Urothelium cell line (cell line): ENCODE results near the gene PRKCE.

Source experiments
- DNase-seq: peaks from one replicate; pipeline ENCODE4 v3.0.0; 2011; ENCODE audit warnings: low spot score, mixed read lengths
- FAIRE-seq: peaks from 2 replicates; lab custom pipeline; 2011; peaks lifted over from hg19 to GRCh38; lab: Jason Lieb, UNC

Gene PRKCE

DNA sequence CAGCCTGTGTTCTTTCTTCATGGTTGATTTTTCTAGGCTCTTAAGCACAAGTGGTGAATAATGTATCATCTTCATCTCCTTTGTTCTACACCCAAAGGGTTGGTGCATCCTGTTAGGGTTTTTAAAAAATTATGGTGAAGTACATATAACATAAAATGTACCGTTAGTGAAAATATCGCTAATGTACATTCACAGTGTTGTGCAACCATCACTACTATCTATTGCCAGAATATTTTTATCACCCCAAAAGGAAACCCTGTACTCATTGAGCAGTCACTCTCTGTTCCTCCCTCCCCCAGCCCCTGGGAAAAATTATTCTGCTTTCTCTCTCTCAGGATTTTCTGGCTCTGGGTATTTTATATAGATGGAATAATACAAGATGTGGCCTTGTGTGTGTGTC is 98.5 kb downstream of the PRKCE start:
- DNase-seq (no peak), FAIRE-seq (no peak)

DNA sequence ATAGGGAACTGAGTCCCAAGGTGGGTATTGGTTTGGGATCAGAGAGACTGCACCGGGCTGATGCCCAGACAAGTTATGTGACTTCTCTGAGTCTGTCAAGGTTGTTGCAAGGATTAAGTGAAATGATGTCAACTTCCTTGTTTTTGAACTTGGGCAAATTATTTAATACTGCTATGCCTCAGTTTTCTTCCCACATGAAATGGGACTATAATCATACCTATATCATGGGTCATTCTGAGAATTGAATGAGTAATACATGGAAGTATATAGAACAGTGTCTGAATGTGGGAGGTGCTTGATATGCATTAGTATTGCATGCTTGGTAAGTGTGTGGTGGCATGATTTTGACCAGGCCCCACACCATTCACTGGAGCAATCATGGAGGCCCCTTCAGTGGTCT is 99.0 kb downstream of the PRKCE start:
- FAIRE-seq = no peak
- no peak for DNase-seq

DNA sequence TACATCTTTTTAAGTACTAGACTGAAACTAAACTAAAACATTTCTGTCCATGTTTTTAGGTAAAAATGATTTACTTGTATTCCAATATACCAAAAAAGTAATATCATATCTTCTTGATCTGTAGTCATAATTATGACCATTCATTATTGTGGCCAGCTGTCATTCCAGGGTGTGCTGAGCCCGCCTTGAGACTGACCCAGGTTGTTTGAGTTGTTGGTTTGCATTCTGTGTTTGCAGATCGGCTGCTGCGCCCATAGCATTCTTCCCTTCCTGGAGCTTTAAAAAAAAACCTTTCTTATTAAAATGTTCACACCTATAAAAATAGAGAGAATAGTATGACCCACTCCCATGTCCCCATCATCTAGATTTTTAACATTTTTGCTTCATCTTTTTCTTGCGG is 101.9 kb downstream of the PRKCE start:
- FAIRE-seq = no peak
- DNase-seq = no peak

DNA sequence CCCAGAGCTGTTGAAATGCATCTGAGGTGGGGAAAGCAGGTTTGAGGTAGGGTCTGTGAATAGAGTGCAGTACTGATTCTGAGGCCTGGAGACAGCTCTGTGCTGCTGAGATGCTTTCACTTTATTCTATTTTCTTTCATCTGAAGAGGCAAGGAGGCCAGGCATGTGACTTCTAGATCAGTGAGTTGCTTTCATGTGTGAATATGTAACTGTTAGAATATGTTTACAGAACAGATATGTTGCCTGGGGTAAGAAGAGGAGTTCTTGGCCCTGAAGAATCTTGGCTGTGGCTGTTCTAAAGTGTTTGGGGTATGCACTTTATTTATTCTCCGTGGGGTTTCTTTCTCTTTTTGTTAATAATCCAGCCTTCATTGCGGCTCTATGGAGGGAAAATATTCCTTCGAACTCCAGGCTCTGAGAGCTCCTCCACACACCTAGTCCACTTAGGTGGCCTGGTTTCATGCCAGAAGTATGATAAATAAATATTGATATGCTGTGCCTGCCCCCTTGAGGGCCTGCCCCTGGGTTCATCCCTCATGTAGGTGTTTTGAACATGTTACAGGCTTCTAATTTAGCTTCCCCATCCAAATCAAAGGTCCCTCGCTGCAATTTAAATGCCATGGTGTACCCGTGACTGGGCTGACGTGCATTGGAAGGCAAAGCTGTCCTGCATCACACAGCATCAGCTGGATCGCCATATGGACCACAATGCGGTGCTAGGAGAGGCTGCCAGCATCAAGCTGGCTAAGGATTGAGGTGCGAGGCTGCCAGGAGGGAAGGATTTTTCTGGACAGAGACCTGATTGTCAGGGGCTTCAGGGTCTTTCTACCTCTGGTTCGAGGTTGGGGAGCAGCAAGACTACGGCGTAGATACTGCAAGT is 102.9 kb downstream of the PRKCE start:
- DNase-seq = no peak
- peak; percentile 81 for FAIRE-seq

DNA sequence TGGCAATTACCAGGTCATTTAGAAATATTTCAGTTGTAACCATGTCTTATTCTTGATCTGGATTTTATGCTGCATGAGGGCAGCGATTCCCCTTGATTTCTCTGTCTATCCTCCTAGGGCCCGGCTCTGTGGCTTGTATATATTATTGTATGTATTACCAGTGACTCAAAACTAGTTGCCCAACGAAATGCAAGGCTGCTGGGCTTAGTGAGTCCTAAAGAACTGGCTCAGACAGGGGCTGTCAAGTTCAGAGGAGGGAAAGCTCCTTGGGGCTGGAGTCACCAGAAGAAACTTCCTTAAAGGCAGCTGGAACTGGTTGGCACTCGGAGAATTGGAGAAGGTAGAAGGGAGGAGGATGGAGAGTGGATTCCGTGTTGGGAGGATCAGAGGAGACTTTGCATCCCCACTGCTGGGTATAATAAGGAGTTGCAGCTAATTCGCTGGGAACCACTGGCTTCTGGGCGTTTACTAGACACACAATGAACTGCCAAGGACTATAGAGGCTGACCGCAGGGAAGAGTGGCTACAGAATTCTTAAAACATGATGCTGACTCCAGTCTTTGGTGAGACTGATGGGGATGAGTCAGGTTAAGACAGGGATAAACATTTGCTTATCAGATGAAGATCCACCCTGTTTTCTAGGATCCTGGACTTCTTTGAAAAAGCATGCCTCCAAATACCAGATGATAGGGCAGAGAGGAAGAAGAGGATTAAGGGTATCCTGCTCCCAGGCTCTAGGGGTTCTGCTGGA is 104.3 kb downstream of the PRKCE start:
- peak; percentile 39 for DNase-seq
- no peak for FAIRE-seq

DNA sequence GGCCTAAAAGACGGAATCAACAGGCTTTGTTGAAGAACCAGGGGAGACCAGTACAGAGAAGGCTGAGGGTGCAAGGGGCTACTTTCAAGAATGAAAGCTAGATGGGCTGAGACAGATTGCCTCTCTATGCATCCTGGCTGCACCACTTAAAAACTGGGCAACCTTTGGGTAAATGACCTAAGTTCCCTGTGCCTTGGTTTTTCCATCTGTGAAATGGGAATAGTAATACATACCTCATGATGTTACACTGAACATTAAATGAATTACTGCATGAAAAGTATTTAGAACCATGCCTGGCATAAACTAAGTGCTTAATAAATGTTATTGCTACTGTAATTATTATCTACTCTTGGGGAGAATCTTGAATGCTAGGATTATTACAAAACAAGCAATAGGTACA is 106.5 kb downstream of the PRKCE start:
- no peak for DNase-seq
- no peak for FAIRE-seq

DNA sequence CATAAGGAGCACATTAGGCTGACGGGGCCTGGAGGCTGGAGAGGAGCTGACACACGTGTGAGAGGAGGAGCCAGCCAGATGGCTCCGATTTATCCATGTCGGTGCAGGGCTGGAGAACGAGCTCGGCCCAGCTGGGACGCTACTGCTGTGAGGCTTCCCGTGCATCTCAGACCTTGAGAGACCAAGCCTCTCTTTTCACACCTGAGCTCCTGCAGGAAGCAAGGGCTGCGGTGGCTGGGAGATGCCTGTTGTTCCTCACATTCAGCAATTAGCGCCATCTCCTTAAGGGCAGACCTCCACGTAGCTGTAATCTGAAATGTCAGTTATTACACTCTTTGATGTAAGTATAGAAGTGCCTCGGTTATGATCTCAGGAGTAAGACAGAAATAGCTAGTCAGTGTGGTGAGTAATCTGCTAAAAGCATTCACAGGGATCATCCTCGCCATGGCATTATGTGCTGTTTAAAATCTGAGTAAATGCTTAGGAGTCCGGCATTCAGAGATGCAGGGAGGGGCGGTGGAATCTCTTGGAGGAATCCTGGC is 107.9 kb downstream of the PRKCE start:
- DNase-seq = no peak
- no peak for FAIRE-seq

DNA sequence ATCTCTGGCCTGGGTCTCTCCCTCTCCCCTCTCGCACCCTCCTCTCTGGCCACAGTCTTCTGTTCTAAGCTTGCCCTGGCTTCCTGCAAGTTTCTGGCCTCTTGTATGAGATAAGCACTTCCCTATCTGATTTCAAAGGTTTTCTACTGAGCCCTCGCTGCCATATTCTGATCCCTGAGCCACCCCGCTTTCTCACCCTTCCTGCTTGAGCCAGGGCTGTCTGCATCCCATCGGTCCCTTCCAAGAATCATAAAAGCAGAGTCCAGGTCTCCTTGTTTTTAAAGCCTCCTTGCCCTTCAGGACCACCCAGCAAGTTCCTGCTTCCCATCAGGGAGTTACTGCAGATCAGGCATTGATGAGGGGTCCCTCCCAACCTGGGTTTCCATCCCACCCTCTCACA is 110.2 kb downstream of the PRKCE start:
- DNase-seq (no peak), FAIRE-seq (no peak)

DNA sequence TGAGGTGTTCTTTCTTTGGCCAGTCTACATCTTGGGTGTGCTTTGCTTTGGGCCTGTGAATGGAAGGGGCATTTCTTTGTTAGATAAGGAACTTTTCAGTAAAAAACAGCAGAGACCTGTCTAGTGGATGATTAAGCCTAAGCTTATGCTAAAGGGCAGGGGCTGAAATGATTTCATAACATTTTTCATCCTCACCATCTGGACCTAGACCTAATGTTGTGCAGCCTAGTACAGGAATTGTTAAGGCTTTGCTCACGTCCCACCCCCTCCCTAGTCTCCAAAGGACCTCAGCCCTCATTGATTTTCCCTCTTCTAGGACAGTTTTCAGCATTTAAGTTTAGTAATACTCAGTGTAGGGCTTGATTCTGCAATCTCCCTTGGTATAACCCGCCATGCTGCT is 111.8 kb downstream of the PRKCE start:
- DNase-seq (no peak), FAIRE-seq (no peak)

DNA sequence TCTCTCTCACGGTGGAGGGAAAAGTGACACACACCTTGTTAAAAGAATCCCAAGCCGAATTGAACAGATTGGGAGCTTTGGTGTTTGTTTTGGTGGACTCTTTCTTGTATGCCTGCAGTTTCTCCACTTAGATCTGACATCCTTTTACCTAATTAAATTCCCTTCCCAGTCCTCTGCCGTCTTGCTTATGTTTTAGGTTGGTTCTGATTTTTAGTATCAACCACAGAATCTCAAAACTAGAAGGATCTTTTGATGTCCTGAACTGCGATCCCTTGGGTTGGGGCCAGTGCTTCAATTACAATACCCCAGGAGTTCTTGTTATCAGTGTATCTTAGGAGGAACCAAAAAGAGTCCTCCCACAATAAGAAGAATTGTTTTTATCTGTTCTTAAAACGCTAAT is 112.3 kb downstream of the PRKCE start:
- FAIRE-seq (no peak), DNase-seq (no peak)

DNA sequence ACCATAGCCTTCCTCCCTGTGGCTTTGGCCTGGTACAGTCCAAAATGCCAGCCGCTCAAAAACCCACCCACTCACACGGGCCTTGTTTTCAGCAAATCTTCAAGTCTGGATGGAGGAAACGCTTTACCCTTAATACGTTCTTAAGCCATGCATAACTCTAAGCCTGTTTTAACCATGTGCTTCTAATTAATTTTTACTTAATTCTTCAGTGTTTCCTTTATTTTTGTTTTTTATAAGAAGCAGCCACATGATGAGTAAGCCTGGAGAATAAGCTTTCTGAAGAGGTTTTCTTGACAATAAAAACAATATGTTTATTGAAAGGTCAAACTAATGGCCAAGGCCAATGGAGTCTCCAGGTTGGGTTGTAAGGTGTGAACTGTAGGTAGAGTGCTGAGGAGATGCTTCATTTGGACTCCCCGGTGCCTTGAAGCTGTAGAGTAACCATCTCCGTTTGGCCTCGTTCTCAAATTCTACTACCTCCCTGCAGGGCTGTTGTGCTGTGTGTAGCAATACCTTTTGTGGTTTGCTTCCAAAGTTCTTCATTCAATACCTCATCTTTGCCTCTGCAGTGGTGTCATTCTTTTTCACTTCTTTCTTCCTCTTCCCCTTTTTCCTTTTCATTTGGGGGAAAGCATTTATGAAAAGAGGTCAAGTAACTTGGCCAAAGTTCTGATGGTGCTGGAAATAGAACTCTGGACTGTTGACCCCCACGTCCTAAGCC is 113.7 kb downstream of the PRKCE start:
- no peak for FAIRE-seq
- no peak for DNase-seq

DNA sequence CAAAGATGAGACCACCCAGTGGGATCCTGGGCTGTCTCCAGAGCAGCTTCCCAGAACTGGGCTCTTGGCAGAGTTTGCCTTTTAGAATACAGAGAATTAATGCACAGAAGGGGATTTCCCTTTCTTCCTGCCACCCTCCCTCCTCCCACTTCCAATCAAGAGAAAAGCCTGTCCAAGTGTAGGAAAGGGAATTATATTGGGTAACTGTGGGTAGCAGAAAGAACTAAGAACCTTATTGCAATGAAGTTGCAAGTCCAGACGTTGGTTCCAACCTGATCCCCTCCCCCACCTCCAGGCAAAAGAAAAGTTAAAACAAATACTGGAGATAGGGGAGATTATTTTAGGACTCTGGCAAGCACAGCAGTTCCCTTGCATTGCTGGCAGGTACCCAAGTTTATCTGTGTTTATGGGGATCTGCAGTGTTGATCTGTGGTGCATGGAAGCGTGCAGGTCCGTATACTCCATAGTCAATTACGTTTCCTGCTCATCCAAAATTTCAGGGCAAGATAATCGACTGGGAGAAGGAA is 114.3 kb downstream of the PRKCE start:
- DNase-seq (no peak), FAIRE-seq (no peak)

DNA sequence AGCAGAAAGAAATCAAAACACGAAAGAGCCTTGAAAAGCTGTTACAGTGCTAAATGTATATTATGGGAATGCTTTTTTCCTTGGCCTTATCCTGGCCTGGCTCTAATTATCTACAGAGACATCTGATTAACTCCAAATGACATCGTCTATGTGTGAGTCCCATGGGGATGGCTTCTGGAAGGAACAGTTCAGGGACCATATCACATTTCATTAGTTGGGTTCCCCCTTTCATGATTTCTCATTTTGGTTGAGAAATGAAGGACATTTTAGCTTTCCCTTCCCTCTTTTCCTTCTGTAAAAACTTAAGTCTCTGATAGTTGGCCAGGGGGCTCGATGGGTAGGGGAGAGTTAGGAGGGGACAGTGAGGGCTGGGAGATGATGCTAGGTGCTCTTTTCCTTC is 116.7 kb downstream of the PRKCE start:
- FAIRE-seq (no peak), DNase-seq (no peak)

DNA sequence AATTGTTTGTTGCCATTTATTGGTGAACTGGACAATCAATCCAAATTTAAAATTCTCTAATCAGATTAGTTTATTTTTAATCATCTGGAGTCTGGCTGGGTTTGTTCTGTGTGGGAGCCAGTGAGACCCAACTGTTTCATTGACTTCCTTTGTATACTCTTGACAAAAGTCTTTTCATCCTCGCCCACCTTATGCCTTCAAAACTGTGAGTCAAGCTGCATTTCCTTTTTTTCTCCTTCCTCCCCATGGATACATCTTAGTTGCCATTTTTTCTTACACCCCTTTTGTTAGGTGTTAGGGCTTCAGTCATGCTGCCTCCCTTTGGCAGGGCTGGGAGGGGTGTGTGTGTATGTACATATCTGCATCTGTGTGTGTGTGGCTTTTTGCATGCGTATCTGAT is 117.6 kb downstream of the PRKCE start:
- no peak for FAIRE-seq

DNA sequence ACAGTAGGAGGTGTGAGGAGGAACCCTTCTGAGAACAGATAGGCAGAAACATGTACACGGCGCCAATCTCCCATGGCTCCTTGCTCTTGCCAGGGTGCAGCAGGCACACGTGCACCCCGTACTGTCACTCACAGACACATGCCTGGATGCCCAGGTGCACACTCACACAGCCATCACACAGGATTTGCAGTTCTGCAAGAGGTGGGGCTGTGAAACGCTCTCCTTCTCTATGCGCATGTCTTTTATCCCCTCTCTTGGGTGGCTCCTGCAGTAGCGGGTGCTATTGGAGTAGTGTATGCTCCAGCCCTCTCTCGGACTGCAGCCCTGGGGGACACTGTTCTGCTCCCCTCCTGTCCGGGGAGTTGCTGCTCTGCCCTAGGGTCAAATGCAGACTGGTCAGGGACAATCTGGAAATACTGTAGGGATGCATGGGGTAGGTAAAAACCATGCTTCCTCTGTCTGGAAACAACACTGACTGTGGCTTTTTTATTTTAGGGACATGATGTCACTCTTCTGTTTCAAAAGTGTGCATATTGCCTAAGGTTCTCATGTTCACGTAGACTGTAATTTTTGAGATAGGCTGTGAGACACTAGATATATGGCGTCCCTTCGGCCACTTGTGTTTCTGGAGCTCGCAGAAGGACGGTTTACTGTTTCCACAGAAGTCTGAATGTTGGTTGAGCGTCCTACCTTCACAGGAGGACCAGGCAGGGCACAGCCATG is 118.5 kb downstream of the PRKCE start:
- DNase-seq = no peak
- FAIRE-seq = no peak

More for the DNA sequence above, 117.6 kb downstream of the PRKCE start:
- DNase-seq = no peak

DNA sequence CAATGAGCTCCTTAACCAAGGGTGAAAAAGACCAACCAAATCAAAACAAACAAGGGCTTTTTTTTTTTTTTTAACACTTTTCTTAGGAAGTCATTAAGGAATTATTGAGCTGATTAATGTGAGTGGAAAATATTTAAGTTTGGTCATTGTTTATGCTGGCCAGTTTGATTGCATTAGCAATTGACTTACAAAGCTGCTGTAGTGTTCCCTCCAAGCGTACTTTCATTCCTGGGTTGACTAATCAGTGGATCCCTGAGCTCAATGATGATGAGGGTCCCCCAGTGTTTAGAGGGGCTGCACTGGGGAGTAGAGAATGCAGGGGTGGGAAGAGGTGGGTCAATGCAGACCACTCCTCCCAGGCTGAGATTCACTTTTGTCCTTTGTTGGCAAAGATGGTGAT is 119.3 kb downstream of the PRKCE start:
- no peak for DNase-seq
- no peak for FAIRE-seq

DNA sequence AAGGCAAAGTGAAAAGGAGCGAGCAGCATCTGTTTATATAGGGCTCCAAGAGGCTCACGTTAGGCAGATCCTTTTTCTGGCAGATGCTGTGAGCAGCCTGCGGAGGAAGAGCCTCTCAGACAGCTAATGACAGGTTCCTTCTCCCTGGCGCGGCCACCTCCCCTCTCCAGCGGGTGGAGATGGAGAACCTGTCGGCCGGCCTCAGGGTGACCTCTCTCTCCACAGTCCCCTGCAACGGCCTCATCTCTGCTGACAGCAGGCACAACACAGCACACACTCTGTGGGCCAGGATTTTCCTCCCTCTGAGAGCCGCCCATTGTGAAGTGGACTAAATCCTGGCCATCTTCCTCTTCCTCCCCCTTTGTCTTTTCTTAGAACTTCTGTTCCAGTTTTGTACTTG is 119.8 kb downstream of the PRKCE start:
- DNase-seq (no peak), FAIRE-seq (no peak)

DNA sequence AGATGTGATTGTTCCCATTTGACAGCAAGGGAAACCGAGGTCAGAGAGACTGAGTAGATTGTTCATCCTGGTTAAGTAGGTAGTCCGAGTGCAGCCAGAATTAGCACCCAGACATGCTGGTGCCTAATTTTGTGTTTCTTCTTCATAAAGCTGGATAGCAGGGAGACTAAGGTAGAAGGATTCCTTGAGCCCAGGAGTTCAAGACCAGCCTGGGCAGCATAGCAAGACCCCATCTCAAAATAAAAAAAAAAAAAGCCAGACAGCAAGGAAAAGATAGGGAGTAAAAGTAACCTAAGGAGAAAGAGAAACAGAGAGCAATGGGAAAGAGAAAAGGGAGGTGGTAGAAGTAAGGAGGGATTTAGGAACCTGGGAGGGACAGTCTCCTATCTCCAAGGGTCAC is 120.6 kb downstream of the PRKCE start:
- no peak for DNase-seq
- FAIRE-seq = no peak

DNA sequence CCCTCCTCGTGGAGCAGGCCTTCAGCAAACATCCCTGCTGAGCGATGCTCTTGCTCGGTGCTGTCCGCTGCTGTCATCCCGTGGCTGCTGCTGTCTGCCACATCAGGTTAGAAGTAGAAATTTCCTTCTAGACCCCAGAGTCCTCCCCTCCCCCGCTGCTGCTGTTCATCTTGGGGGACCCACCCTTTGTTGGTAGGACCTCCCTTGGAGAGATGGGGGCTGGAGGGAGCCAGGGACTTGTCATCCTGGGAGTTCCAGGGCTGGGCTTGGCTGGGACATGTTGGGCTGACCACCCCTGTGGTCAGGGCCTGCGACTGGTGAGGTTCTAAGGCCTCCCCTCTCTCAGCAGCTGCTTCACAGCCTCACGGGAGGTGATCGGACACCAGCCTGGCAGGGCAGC is 122.4 kb downstream of the PRKCE start:
- no peak for FAIRE-seq
- no peak for DNase-seq

DNA sequence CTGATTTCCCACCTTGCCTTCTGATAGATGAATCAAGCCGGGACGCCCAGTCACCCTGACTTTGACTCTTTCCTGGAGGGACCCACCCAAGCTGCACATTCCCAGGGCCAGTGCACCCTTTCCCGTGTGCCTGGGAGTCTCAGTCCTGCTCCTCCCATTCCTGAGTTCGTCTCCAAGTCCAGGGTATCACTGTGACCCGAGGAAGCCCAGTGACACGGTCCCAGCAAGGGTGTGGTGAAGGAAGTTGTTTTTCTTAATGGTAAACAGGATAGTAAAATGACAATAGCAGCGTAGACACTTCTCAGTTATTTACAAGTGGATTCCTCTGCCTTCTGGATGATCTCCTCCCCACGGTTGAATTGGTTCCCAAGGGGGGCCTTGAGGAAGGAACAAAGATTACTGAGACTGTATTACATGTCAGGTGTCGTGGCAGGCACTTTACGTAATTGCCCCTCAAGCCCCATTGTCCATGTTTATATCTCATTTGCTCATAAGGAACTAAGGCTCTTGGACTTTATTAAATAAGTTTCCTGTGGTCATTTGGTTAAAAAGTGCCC is 123.3 kb downstream of the PRKCE start:
- no peak for DNase-seq
- FAIRE-seq = no peak
